Measurements from ENCODE around the gene PSMB3.

Gene PSMB3

DNA sequence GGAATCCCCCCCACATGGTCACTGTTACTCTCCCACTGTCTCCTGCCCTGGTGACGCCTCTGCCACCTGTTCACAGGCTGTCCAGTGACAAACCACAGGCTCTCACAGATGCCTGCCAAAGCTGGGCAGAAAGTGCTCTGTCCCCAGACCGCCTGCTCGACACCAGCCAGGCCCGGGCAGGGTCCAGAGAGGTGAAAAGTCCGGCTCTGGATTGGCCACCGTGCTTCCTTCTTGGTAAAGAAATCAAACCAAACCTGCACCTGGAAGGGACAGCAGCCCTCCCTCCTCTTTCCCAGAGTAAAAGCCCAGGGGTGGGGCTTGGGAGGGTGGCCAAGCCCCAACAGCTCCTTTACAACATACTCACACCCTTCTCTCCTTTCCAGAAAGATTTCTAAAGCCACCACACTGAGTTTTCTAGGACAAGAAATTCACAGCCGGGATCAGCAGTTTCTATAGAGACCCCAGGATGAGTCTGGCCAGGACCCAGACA, 10.6 kb upstream of the PSMB3 start:
- no peaks in the 10 kb centered on the region for H3K9me2 ChIP-seq (replicated peaks; ENCODE audit: control insufficient read depth, low read length)
- peak overlapping the region; percentile 31; the same call in 1 of the 2 replicates for H3K4me2 ChIP-seq (ENCODE audit: low read length)
- no peak overlapping the region for H3K27ac ChIP-seq (ENCODE audit: low read depth, low read length)
- H3F3A ChIP-seq (ENCODE audit: control insufficient read depth, insufficient read depth): peaks cover 9% of the 10 kb centered on the region
- H3K9me3 ChIP-seq (ENCODE audit: control insufficient read depth, insufficient read depth, low read length): no peaks in the 10 kb centered on the region
- no peaks in the 10 kb centered on the region for H3K27me3 ChIP-seq (ENCODE audit: control insufficient read depth, low read length)
- TF ChIP-seq EZH2phosphoT487 (IDR thresholded peaks at IDR 0.05; ENCODE audit: borderline replicate concordance, low read length): no peak
- TF ChIP-seq, protein P1, sequence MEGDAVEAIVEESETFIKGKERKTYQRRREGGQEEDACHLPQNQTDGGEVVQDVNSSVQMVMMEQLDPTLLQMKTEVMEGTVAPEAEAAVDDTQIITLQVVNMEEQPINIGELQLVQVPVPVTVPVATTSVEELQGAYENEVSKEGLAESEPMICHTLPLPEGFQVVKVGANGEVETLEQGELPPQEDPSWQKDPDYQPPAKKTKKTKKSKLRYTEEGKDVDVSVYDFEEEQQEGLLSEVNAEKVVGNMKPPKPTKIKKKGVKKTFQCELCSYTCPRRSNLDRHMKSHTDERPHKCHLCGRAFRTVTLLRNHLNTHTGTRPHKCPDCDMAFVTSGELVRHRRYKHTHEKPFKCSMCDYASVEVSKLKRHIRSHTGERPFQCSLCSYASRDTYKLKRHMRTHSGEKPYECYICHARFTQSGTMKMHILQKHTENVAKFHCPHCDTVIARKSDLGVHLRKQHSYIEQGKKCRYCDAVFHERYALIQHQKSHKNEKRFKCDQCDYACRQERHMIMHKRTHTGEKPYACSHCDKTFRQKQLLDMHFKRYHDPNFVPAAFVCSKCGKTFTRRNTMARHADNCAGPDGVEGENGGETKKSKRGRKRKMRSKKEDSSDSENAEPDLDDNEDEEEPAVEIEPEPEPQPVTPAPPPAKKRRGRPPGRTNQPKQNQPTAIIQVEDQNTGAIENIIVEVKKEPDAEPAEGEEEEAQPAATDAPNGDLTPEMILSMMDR (IDR thresholded peaks at IDR 0.05; ENCODE audit: low read depth, low read length, poor library complexity, severe bottlenecking): no peak
- no peaks in the 10 kb centered on the region for H4K20me1 ChIP-seq (ENCODE audit: control insufficient read depth, insufficient read depth, low read depth, low read length)
- H3K79me2 ChIP-seq (ENCODE audit: control insufficient read depth, low read length): no peaks in the 10 kb centered on the region
- no peaks in the 10 kb centered on the region for H3K36me3 ChIP-seq (ENCODE audit: control insufficient read depth, low read length)
- H3K4me1 ChIP-seq (ENCODE audit: control insufficient read depth, low read length): peaks cover 63% of the 10 kb centered on the region
- no peak overlapping the region for H3K4me3 ChIP-seq (ENCODE audit: low read length)

DNA sequence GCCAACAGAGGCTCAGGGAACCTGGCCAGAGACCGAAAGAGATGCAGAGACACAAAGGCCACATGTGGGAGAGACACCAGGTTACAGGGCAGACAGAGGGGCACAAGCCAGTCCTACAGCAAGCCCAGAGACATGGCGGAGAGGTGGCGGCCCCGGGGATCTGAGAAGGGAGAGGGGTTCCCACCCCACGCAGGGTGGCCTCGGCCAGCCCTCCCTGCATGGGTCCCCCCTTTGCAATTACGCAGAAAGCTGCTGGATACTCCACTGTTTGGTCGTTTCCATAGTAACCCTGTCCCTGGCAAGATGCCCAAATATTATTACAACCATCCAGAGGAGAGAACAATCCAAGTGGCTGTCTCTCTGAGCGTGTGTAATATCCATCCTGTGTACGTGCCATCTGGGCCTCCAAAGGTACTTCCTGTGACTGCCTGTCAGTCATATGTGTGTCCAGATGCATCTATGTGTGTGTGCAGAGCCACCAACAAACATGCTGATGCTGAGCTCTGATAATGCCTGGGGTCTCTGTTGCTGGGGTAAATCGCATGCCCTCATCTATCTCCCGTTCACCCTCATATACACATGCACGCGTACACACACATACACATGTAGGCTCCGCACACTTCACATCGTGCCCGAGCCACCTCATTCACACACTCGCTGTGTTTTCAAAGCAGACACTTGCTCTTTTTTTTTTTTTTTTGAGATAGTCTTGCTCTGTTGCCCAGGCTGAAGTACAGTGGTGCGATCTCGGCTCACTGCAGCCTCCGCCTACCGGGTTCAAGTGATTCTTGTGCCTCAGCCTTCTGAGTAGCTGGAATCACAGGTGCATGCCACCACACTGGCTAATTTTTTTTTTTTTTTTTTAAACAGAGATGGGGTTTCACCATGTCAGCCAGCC, 9.9 kb upstream of the PSMB3 start:
- H4K20me1 ChIP-seq (ENCODE audit: control insufficient read depth, insufficient read depth, low read depth, low read length): no peaks in the 10 kb centered on the region
- peaks cover 9% of the 10 kb centered on the region for H3F3A ChIP-seq (ENCODE audit: control insufficient read depth, insufficient read depth)
- H3K36me3 ChIP-seq (ENCODE audit: control insufficient read depth, low read length): no peaks in the 10 kb centered on the region
- no peaks in the 10 kb centered on the region for H3K9me3 ChIP-seq (ENCODE audit: control insufficient read depth, insufficient read depth, low read length)
- TF ChIP-seq, protein P1 (IDR thresholded peaks at IDR 0.05; ENCODE audit: low read depth, low read length, poor library complexity, severe bottlenecking): no peak
- no peak for TF ChIP-seq EZH2phosphoT487 (IDR thresholded peaks at IDR 0.05; ENCODE audit: borderline replicate concordance, low read length)
- H3K4me3 ChIP-seq (ENCODE audit: low read length): no peak overlapping the region
- no peak overlapping the region for H3K27ac ChIP-seq (ENCODE audit: low read depth, low read length)
- H3K27me3 ChIP-seq (ENCODE audit: control insufficient read depth, low read length): no peaks in the 10 kb centered on the region
- no peaks in the 10 kb centered on the region for H3K9me2 ChIP-seq (replicated peaks; ENCODE audit: control insufficient read depth, low read length)
- H3K4me1 ChIP-seq (ENCODE audit: control insufficient read depth, low read length): peaks cover 67% of the 10 kb centered on the region
- H3K4me2 ChIP-seq (ENCODE audit: low read length): peak overlapping the region; percentile 31
- H3K79me2 ChIP-seq (ENCODE audit: control insufficient read depth, low read length): no peaks in the 10 kb centered on the region

DNA sequence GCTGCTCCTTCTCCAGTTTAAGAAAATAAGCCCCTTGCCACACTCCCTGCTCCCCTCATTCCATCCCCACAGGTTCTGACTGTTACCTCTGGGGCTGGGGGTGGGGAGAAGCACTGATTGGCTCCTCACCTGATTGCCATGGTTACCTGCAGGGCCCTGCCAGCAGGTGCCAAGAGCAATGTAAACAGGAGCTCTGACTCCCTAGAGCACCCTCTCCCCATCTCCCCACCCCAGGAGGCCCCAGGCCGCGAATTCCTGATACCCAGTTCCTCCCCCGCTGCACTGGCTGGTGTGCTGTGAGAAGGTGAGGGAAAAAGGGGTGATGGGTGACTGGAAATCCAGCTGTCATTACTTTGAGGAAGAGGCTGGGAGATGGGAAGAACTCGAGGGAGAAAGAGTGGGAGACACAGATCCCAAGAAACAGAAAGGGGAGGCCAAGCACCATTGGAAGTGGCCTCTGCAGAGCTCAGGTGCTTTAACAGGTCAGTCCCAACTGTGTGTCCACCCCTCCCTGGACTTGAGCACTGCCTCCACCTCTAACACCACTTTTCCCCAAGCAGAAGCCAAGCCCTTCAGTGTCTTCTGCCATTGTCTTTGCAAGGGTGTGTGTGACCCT, 8.9 kb upstream of the PSMB3 start:
- no peaks in the 10 kb centered on the region for H3K9me2 ChIP-seq (replicated peaks; ENCODE audit: control insufficient read depth, low read length)
- no peaks in the 10 kb centered on the region for H3K79me2 ChIP-seq (ENCODE audit: control insufficient read depth, low read length)
- H3K27ac ChIP-seq (ENCODE audit: low read depth, low read length): no peak overlapping the region
- H3K36me3 ChIP-seq (ENCODE audit: control insufficient read depth, low read length): no peaks in the 10 kb centered on the region
- H3K9me3 ChIP-seq (ENCODE audit: control insufficient read depth, insufficient read depth, low read length): no peaks in the 10 kb centered on the region
- peaks cover 9% of the 10 kb centered on the region for H3F3A ChIP-seq (ENCODE audit: control insufficient read depth, insufficient read depth)
- no peaks in the 10 kb centered on the region for H4K20me1 ChIP-seq (ENCODE audit: control insufficient read depth, insufficient read depth, low read depth, low read length)
- H3K4me3 ChIP-seq (ENCODE audit: low read length): no peak overlapping the region
- peaks cover 4% of the 10 kb centered on the region for H3K27me3 ChIP-seq (ENCODE audit: control insufficient read depth, low read length)
- no peak overlapping the region for H3K4me2 ChIP-seq (ENCODE audit: low read length)
- TF ChIP-seq, protein P1 (IDR thresholded peaks at IDR 0.05; ENCODE audit: low read depth, low read length, poor library complexity, severe bottlenecking): no peak
- no peak for TF ChIP-seq EZH2phosphoT487 (IDR thresholded peaks at IDR 0.05; ENCODE audit: borderline replicate concordance, low read length)
- peaks cover 64% of the 10 kb centered on the region for H3K4me1 ChIP-seq (ENCODE audit: control insufficient read depth, low read length)
